K562 (cell line): Measurements from ENCODE around the gene PLCD4. TPM values are rescaled to one million over a fixed set of nuclear protein-coding genes. Genes with fewer than 3 reads are reported as not detected.

Experiments used
- CGGBP1 ChIP-seq: fragments of 250-450 bp; sonication (Bioruptor Pico); IDR thresholded peaks from 2 replicates; pipeline ENCODE4 v1.9.0; 2021; ENCODE audit warnings: mild to moderate bottlenecking
- CREM ChIP-seq: IDR thresholded peaks from 2 replicates; pipeline ENCODE4 v1.6.1; 2014; ENCODE audit warnings: antibody characterized with exemption, low read depth
- HDAC6 ChIP-seq: IDR thresholded peaks from 2 replicates; pipeline ENCODE4 v1.6.1; 2012; ENCODE audit warnings: low read depth, mild to moderate bottlenecking, control low read depth, inconsistent platforms, low read length, moderate library complexity
- MAZ ChIP-seq, 2 experiments: fragments of 450-650 bp in 1 of 2; sonication (generic) in 1 of 2; formaldehyde crosslinking; IDR thresholded peaks in 1 of 2; conservative IDR thresholded peaks in 1 of 2; 2 replicates each; pipeline versions ENCODE4 v1.4.0 to v1.5.0; 2020; ENCODE audit warnings: mild to moderate bottlenecking in 1 of 2, missing genetic modification reagents in 1 of 2
- PCBP1 ChIP-seq: fragments of 200-400 bp; formaldehyde crosslinking; IDR thresholded peaks from 2 replicates; pipeline ENCODE4 v1.6.1; 2018; ENCODE audit warnings: mild to moderate bottlenecking, low read depth, low read length; ENCODE audit not compliant: poor library complexity, severe bottlenecking
- RAD21 ChIP-seq, 2 experiments: fragments of 250-450 bp in 1 of 2; fragments of 450-650 bp in 1 of 2; sonication (Bioruptor Pico) in 1 of 2; formaldehyde crosslinking in 1 of 2; IDR thresholded peaks in 1 of 2; conservative IDR thresholded peaks in 1 of 2; 2 replicates each; pipeline versions ENCODE4 v1.4.0 to v1.8.0; 2020 to 2022; ENCODE audit warnings: mild to moderate bottlenecking in 2 of 2, moderate library complexity in 1 of 2
- RCOR1 ChIP-seq, 2 experiments: IDR thresholded peaks; 2 replicates each; pipeline ENCODE4 v1.6.1; 2012; ENCODE audit warnings: low read depth in 2 of 2, low read length in 2 of 2, borderline replicate concordance in 1 of 2, improper control_type of control experiment in 1 of 2
- RHOXF2B ChIP-seq: fragments of 250-450 bp; sonication (Bioruptor Pico); conservative IDR thresholded peaks from 2 replicates; pipeline ENCODE4 v1.5.1; 2021
- ZNF121 ChIP-seq: sonication (generic); formaldehyde crosslinking; conservative IDR thresholded peaks from 2 replicates; pipeline ENCODE4 v1.8.0; 2022; ENCODE audit warnings: missing genetic modification reagents
- ZNF280A ChIP-seq: fragments of 450-650 bp; IDR thresholded peaks from 2 replicates; pipeline ENCODE4 v1.6.1; 2018; ENCODE audit warnings: mild to moderate bottlenecking, low read depth; ENCODE audit not compliant: partially characterized antibody
- polyA plus RNA-seq, 8 experiments: library from polyadenylated mRNA; depleted of rRNA in 4 of 8; stranded (reverse) in 5 of 8; unstranded in 3 of 8; fragments of >200 nt; fragmentation: Nextera tagmentation in 2 of 8; fragmentation: Illumina TruSeq in 1 of 8; extraction: Ambion mirVana in 2 of 8; extraction: Trizol in 1 of 8; gene quantifications; 2 replicates each; pipeline versions ENCODE4 v1.2.1 to v1.2.3, GENCODE V29; 2011 to 2014; ENCODE audit warnings: inconsistent platforms in 1 of 8, missing spikeins in 1 of 8
- total RNA-seq, 7 experiments: library from RNA; depleted of rRNA in 6 of 7; stranded (reverse); fragments of >200 nt in 6 of 7; fragmentation: Illumina TruSeq in 2 of 7; extraction: Trizol in 2 of 7; gene quantifications; 2 replicates each; pipeline versions ENCODE4 v1.2.1 to v1.2.3, GENCODE V29; 2011 to 2021; ENCODE audit warnings: low replicate concordance in 1 of 7
- TF ChIP-seq, protein P1 (sequence below): sonication (generic); formaldehyde crosslinking; IDR thresholded peaks from 2 replicates; pipeline ENCODE4 v1.8.0; 2023; ENCODE audit warnings: missing genetic modification reagents, mild to moderate bottlenecking, borderline replicate concordance
- TF ChIP-seq, protein P2 (sequence below): sonication (generic); formaldehyde crosslinking; IDR thresholded peaks from 2 replicates; pipeline ENCODE4 v1.8.0; 2022; ENCODE audit warnings: mild to moderate bottlenecking, missing genetic modification reagents
- TF ChIP-seq, protein P3 (sequence below): fragments of 450-650 bp; IDR thresholded peaks from 2 replicates; pipeline ENCODE4 v1.6.1; 2017; ENCODE audit warnings: antibody characterized with exemption, mild to moderate bottlenecking

PLCD4 gene
- total and polyA plus RNA-seq, 9 of the 15 experiments (the other 6 are each of a cell fraction or from before 2014, with no cell fraction given) = 0.13 to 0.38 TPM; not detected in 7

GRCh38 chr2:218568190-218569037 is 39.3 kb upstream of the PLCD4 start, which contains the start of the genes CNOT9 and USP37 (continued):
- TF ChIP-seq, protein P1, sequence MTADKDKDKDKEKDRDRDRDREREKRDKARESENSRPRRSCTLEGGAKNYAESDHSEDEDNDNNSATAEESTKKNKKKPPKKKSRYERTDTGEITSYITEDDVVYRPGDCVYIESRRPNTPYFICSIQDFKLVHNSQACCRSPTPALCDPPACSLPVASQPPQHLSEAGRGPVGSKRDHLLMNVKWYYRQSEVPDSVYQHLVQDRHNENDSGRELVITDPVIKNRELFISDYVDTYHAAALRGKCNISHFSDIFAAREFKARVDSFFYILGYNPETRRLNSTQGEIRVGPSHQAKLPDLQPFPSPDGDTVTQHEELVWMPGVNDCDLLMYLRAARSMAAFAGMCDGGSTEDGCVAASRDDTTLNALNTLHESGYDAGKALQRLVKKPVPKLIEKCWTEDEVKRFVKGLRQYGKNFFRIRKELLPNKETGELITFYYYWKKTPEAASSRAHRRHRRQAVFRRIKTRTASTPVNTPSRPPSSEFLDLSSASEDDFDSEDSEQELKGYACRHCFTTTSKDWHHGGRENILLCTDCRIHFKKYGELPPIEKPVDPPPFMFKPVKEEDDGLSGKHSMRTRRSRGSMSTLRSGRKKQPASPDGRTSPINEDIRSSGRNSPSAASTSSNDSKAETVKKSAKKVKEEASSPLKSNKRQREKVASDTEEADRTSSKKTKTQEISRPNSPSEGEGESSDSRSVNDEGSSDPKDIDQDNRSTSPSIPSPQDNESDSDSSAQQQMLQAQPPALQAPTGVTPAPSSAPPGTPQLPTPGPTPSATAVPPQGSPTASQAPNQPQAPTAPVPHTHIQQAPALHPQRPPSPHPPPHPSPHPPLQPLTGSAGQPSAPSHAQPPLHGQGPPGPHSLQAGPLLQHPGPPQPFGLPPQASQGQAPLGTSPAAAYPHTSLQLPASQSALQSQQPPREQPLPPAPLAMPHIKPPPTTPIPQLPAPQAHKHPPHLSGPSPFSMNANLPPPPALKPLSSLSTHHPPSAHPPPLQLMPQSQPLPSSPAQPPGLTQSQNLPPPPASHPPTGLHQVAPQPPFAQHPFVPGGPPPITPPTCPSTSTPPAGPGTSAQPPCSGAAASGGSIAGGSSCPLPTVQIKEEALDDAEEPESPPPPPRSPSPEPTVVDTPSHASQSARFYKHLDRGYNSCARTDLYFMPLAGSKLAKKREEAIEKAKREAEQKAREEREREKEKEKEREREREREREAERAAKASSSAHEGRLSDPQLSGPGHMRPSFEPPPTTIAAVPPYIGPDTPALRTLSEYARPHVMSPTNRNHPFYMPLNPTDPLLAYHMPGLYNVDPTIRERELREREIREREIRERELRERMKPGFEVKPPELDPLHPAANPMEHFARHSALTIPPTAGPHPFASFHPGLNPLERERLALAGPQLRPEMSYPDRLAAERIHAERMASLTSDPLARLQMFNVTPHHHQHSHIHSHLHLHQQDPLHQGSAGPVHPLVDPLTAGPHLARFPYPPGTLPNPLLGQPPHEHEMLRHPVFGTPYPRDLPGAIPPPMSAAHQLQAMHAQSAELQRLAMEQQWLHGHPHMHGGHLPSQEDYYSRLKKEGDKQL (CRISPR knock-in tag) = no peak
- no peak for TF ChIP-seq CGGBP1 (CRISPR knock-in tag)
- TF ChIP-seq RAD21 (CRISPR knock-in tag; conservative IDR thresholded peaks at IDR 0.05 in 1 of 2, IDR thresholded peaks at IDR 0.05 in 1 of 2) = no peak
- TF ChIP-seq MAZ (CRISPR knock-in tag; conservative IDR thresholded peaks at IDR 0.05 in 1 of 2, IDR thresholded peaks at IDR 0.05 in 1 of 2) = peak; percentile 66 to 78; a peak in 3 of 4 replicates
- peak; percentile 92 for TF ChIP-seq CREM
- TF ChIP-seq, protein P2, sequence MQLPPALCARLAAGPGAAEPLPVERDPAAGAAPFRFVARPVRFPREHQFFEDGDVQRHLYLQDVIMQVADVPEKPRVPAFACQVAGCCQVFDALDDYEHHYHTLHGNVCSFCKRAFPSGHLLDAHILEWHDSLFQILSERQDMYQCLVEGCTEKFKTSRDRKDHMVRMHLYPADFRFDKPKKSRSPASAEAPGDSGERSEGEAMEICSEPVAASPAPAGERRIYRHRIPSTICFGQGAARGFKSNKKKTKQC (CRISPR knock-in tag) = peak; percentile 27
- TF ChIP-seq RCOR1 (IDR thresholded peaks at IDR 0.05; ENCODE audit: borderline replicate concordance in 1 of 2, low read depth in 2 of 2, low read length in 2 of 2) = peak in 1 of 2 experiments; percentile 29; a peak in 1 of 4 replicates
- TF ChIP-seq HDAC6 = no peak
- no peak for TF ChIP-seq ZNF121 (CRISPR knock-in tag)
- TF ChIP-seq PCBP1 = no peak
- no peak for TF ChIP-seq ZNF280A
- TF ChIP-seq RHOXF2B (CRISPR knock-in tag) = no peak
- TF ChIP-seq, protein P3, sequence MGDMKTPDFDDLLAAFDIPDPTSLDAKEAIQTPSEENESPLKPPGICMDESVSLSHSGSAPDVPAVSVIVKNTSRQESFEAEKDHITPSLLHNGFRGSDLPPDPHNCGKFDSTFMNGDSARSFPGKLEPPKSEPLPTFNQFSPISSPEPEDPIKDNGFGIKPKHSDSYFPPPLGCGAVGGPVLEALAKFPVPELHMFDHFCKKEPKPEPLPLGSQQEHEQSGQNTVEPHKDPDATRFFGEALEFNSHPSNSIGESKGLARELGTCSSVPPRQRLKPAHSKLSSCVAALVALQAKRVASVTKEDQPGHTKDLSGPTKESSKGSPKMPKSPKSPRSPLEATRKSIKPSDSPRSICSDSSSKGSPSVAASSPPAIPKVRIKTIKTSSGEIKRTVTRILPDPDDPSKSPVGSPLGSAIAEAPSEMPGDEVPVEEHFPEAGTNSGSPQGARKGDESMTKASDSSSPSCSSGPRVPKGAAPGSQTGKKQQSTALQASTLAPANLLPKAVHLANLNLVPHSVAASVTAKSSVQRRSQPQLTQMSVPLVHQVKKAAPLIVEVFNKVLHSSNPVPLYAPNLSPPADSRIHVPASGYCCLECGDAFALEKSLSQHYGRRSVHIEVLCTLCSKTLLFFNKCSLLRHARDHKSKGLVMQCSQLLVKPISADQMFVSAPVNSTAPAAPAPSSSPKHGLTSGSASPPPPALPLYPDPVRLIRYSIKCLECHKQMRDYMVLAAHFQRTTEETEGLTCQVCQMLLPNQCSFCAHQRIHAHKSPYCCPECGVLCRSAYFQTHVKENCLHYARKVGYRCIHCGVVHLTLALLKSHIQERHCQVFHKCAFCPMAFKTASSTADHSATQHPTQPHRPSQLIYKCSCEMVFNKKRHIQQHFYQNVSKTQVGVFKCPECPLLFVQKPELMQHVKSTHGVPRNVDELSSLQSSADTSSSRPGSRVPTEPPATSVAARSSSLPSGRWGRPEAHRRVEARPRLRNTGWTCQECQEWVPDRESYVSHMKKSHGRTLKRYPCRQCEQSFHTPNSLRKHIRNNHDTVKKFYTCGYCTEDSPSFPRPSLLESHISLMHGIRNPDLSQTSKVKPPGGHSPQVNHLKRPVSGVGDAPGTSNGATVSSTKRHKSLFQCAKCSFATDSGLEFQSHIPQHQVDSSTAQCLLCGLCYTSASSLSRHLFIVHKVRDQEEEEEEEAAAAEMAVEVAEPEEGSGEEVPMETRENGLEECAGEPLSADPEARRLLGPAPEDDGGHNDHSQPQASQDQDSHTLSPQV = peak; percentile 87
